ENCODE data around the gene CABLES2.

- TF ChIP-seq CTCF (IDR thresholded peaks at IDR 0.05) (no peak), POLR2A (IDR thresholded peaks at IDR 0.05) (no peak)
These were observed 23.3 kb upstream of the CABLES2 start for GRCh38 chr20:62430311-62430853.

Measured in testis (tissue), 2 donors.